Chondrocyte (in vitro differentiated cells): ENCODE measurements around the gene CAPN15. TPM values are rescaled to one million over a fixed set of nuclear protein-coding genes. Genes with fewer than 3 reads are reported as not detected.

ENCODE experiments used
- DNase-seq: peaks from one replicate; pipeline ENCODE4 v3.0.0; 2021; ENCODE audit warnings: mixed read lengths, low spot score
- H3K27ac Mint-ChIP-seq: one replicate; pipeline ENCODE4 v1.8.0; 2021; ENCODE audit warnings: mild to moderate bottlenecking, moderate library complexity, mixed read lengths; ENCODE audit not compliant: unreplicated experiment
- H3K27me3 Mint-ChIP-seq: 2 replicates; pipeline ENCODE4 v1.8.0; 2021; ENCODE audit warnings: low read depth, mixed read lengths
- H3K36me3 Mint-ChIP-seq: 2 replicates; pipeline ENCODE4 v1.8.0; 2021; ENCODE audit warnings: low read depth, mixed read lengths
- H3K4me1 Mint-ChIP-seq: 2 replicates; pipeline ENCODE4 v1.8.0; 2021; ENCODE audit warnings: low read depth, mild to moderate bottlenecking, mixed read lengths
- H3K4me3 Mint-ChIP-seq: one replicate; pipeline ENCODE4 v1.8.0; 2021; ENCODE audit warnings: mild to moderate bottlenecking, moderate library complexity, mixed read lengths; ENCODE audit not compliant: unreplicated experiment
- H3K9me3 Mint-ChIP-seq: 2 replicates; pipeline ENCODE4 v1.8.0; 2021; ENCODE audit warnings: low read depth, mixed read lengths
- CTCF ChIP-seq: fragments of 200-600 bp; sonication (generic); IDR thresholded peaks from 2 replicates; pipeline ENCODE4 v1.5.0; 2021; ENCODE audit warnings: antibody characterized with exemption, mild to moderate bottlenecking, moderate library complexity
- total RNA-seq: library from RNA; stranded (reverse); gene quantifications from 3 replicates; pipeline ENCODE4 v1.2.1, GENCODE V29; 2021

CAPN15 gene
- total RNA-seq, 1 donor from 2014 or later = 28.8 TPM

- DNase-seq = no peak
- H3K27me3 Mint-ChIP-seq = no peaks in the 10 kb centered on the region
- peaks cover 7% of the 10 kb centered on the region for H3K36me3 Mint-ChIP-seq
- no peaks in the 10 kb centered on the region for H3K9me3 Mint-ChIP-seq
- no peak overlapping the region for H3K27ac Mint-ChIP-seq
- peaks cover 27% of the 10 kb centered on the region for H3K4me1 Mint-ChIP-seq
- H3K4me3 Mint-ChIP-seq = no peak overlapping the region
- no peak for TF ChIP-seq CTCF
These were observed 65.2 kb downstream of the CAPN15 start for GRCh38 chr16:592518-593306.

DNA sequence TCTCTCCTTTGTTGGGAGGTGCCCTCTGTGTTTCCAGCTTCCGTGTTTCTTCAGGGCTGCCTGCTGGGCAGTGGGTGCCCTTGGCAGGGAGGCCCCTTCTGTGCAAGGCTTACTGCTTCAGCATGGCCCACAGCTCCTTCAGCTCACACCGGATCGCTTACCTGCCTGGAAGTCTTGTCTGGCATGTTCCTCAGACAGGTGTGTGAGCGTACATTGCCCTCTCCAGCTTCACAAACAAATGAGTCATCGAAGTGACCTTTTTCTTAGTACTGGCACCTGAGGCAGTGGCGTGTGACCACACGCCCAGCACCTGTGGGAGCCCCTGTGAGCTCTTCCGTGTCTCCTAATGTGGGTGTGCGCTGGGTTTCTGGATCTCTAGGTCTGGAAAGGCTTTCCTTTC, 65.9 kb downstream of the CAPN15 start:
- no peak for TF ChIP-seq CTCF
- Mint-ChIP-seq H3K36me3 (peaks cover 7% of the 10 kb centered on the region), H3K4me1 (peaks cover 20% of the 10 kb centered on the region), H3K27ac (peak overlapping the region; percentile 49), H3K9me3 (no peaks in the 10 kb centered on the region), H3K4me3 (no peak overlapping the region), H3K27me3 (no peaks in the 10 kb centered on the region)
- DNase-seq = no peak

DNA sequence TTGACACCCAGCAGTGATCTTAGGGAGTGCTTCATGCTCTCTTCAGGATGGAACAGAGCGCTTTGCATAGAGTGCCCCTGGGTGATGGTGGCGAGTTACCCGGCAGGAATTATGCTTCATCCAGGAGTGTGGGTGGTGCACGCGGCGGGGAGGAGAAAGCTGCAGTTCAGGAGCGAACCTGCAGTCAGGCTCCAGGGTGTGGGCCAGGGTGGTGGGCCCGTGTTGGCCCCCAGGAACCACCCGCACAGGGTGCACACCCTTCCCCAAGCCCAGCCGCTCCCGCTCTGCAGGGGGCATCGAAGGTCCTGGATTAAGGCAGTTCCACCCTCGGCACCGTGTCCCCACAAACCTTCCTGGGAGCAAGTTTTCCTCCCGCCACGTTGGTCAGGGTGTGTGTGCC, 66.3 kb downstream of the CAPN15 start:
- H3K27ac Mint-ChIP-seq = no peak overlapping the region
- H3K27me3 Mint-ChIP-seq = no peaks in the 10 kb centered on the region
- no peaks in the 10 kb centered on the region for H3K9me3 Mint-ChIP-seq
- H3K36me3 Mint-ChIP-seq = peaks cover 7% of the 10 kb centered on the region
- peaks cover 18% of the 10 kb centered on the region for H3K4me1 Mint-ChIP-seq
- DNase-seq = no peak
- H3K4me3 Mint-ChIP-seq = no peak overlapping the region
- no peak for TF ChIP-seq CTCF

DNA sequence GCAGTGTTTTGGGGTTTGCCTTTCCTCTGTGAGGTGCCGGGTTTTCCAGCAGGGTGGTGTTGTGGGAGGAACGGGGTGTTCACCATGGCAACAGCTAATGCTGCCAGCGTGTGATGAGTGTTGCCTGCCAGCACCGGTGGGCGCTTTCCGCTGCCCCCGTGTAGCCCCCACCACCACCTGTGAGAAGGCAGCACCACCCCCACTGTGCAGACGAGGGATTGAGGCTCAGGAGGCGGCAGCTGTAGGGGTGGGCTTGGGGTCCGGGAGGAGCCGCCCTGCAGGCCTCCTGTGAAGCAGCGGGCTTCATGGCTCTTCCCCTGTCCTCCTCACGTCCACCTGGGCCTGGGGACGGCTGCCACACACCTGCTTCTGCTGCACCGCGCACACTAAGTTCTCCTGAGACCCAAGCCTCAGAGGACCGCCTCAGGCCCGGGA, 67.6 kb downstream of the CAPN15 start:
- Mint-ChIP-seq H3K9me3 (no peaks in the 10 kb centered on the region), H3K27me3 (no peaks in the 10 kb centered on the region), H3K27ac (no peak overlapping the region), H3K4me3 (no peak overlapping the region), H3K36me3 (peaks cover 7% of the 10 kb centered on the region), H3K4me1 (peaks cover 18% of the 10 kb centered on the region)
- no peak for DNase-seq
- TF ChIP-seq CTCF = no peak

DNA sequence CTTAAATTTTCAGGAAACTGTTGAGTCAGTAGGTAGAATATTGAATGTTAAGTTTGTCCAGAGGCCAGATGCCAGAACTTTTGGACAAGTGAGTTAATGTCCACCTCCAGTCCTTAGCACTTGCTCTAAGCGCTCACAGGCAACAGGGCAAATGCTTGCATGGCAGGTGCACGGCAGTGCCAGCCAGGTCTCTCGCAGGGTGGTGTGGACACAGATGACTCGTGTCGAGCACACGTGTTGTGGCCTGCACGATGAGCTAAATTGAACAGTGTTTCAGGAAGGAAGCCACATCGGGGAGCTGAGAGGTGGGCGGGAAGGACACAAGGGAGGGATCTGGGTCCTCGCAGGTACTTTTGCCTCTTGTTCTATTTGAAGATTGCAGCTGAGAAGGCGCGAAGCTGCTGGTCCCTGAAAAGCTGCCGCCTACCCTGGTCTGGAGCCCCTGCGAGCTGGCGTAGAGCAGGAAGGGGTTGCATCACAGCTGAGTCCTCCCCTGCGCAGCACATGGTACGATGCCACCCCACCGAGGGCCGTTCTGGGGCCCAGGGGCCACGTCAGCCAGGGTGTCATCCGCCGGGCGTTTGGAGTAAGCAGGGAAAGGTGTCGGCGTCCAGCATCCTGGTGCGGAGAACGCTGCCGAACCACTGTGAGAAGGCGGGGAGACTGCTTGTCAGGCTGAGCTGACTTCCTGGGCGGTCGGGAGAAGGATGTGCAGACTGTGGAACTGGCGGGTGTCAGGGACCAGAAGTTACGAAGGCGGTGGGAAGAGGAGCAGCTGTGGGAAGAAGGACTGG, 68.6 kb downstream of the CAPN15 start:
- peaks cover 7% of the 10 kb centered on the region for H3K36me3 Mint-ChIP-seq
- H3K27ac Mint-ChIP-seq = no peak overlapping the region
- no peak overlapping the region for H3K4me3 Mint-ChIP-seq
- no peak for TF ChIP-seq CTCF
- no peaks in the 10 kb centered on the region for H3K9me3 Mint-ChIP-seq
- no peak for DNase-seq
- no peaks in the 10 kb centered on the region for H3K27me3 Mint-ChIP-seq
- H3K4me1 Mint-ChIP-seq = peaks cover 11% of the 10 kb centered on the region
